ENCODE measurements around the gene MAFB.
"Not testable (repeated sequence)": the region's sequence is repeated elsewhere in the genome, so short reads cannot be mapped to it uniquely, and the experiment has no call there.

Gene MAFB

GRCh38 chr20:40689100-40689942, at the start of gene MAFB:
Gene MAFB, minus strand, starts transcription at chr20:40689236. Its CDS starts 386 bp downstream, at chr20:40688850.
- no peak for DNase-seq

GRCh38 chr20:40736468-40736867, 47.4 kb upstream of the MAFB start:
- DNase-seq: not testable (repeated sequence)

GRCh38 chr20:40728996-40729395, 40.0 kb upstream of the MAFB start:
- no peak for DNase-seq

- no peak for DNase-seq
Observed at GRCh38 chr20:40728470-40728869, 39.4 kb upstream of the MAFB start.

GRCh38 chr20:40727960-40728359, 38.9 kb upstream of the MAFB start:
- DNase-seq: no peak

GRCh38 chr20:40726776-40727175, 37.7 kb upstream of the MAFB start:
- no peak for DNase-seq

- DNase-seq: no peak
Observed at GRCh38 chr20:40724566-40724965, 35.5 kb upstream of the MAFB start.

GRCh38 chr20:40720826-40721225, 31.8 kb upstream of the MAFB start:
- DNase-seq: no peak

GRCh38 chr20:40720099-40720498, 31.1 kb upstream of the MAFB start:
- no peak for DNase-seq

GRCh38 chr20:40718982-40719729, 30.1 kb upstream of the MAFB start:
- no peak for DNase-seq

GRCh38 chr20:40718214-40718977, 29.4 kb upstream of the MAFB start:
- no peak for DNase-seq

GRCh38 chr20:40717343-40717865, 28.4 kb upstream of the MAFB start:
- DNase-seq: no peak

GRCh38 chr20:40715491-40715890, 26.5 kb upstream of the MAFB start:
- no peak for DNase-seq

GRCh38 chr20:40714916-40715315, 25.9 kb upstream of the MAFB start:
- no peak for DNase-seq

- no peak for DNase-seq
Observed at GRCh38 chr20:40714109-40714508, 25.1 kb upstream of the MAFB start.

GRCh38 chr20:40713508-40713907, 24.5 kb upstream of the MAFB start:
- DNase-seq: no peak

- no peak for DNase-seq
Observed at GRCh38 chr20:40711079-40711478, 22.0 kb upstream of the MAFB start.

GRCh38 chr20:40710603-40711002, 21.6 kb upstream of the MAFB start:
- no peak for DNase-seq

GRCh38 chr20:40706977-40707582, 18.0 kb upstream of the MAFB start:
- no peak for DNase-seq

- DNase-seq: no peak
Observed at GRCh38 chr20:40705413-40705812, 16.4 kb upstream of the MAFB start.

- no peak for DNase-seq
Observed at GRCh38 chr20:40704828-40705227, 15.8 kb upstream of the MAFB start.

- DNase-seq: no peak
Observed at GRCh38 chr20:40703975-40704530, 15.0 kb upstream of the MAFB start.

All from NK-92 treated with Interleukin-12 subunit alpha and Interleukin-12 subunit beta, amount 100 ng/mL, for 24 hours (cell line).